CD14-positive monocyte (primary cell): ENCODE measurements around the gene C17orf100. TPM values are rescaled to one million over a fixed set of nuclear protein-coding genes. Genes with fewer than 3 reads are reported as not detected.

Experiments used
- DNase-seq, 3 donors: peaks; one replicate each; pipeline ENCODE4 v3.0.0-alpha.2; 2011 to 2022
- H2AFZ ChIP-seq: 2 replicates; pipeline ENCODE4 v1.6.0; 2012; ENCODE audit warnings: mild to moderate bottlenecking, low read depth, low read length, inconsistent platforms; ENCODE audit not compliant: insufficient read depth, poor library complexity, severe bottlenecking
- H3K27ac ChIP-seq, 2 donors: 1 replicate in 1 of 2; 2 replicates in 1 of 2; pipeline ENCODE4 v1.5.1; 2012 to 2013; ENCODE audit warnings: low read length in 2 of 2, control low read depth in 1 of 2, inconsistent platforms in 1 of 2, low read depth in 1 of 2, mild to moderate bottlenecking in 1 of 2
- H3K27me3 ChIP-seq, 2 donors: one replicate each; pipeline versions ENCODE4 v1.6.0 to v1.6.1; 2011 to 2013; ENCODE audit warnings: low read length in 2 of 2; ENCODE audit not compliant: control insufficient read depth in 2 of 2, insufficient read depth in 2 of 2
- H3K36me3 ChIP-seq, 2 donors: replicated peaks in 1 of 2; 1 replicate in 1 of 2; 2 replicates in 1 of 2; pipeline versions ENCODE4 v1.5.1 to v1.6.1; 2012 to 2013; ENCODE audit warnings: low read length in 2 of 2, control low read depth in 1 of 2, inconsistent platforms in 1 of 2, mild to moderate bottlenecking in 1 of 2; ENCODE audit not compliant: insufficient read depth in 2 of 2, control insufficient read depth in 1 of 2
- H3K4me1 ChIP-seq, 2 donors: 1 replicate in 1 of 2; 2 replicates in 1 of 2; pipeline versions ENCODE4 v1.5.1 to v1.6.1; 2012 to 2013; ENCODE audit warnings: low read length in 2 of 2, control low read depth in 1 of 2, inconsistent platforms in 1 of 2, mild to moderate bottlenecking in 1 of 2, moderate library complexity in 1 of 2; ENCODE audit not compliant: insufficient read depth in 2 of 2, control insufficient read depth in 1 of 2
- H3K4me2 ChIP-seq: replicated peaks from 2 replicates; pipeline ENCODE3; 2012; ENCODE audit warnings: low read length, moderate library complexity, mild to moderate bottlenecking; ENCODE audit not compliant: poor library complexity, severe bottlenecking; ENCODE audit errors: extremely low read depth
- H3K4me3 ChIP-seq, 3 experiments: fragments of 200-600 bp in 1 of 3; sonication (generic) in 1 of 3; replicated peaks in 1 of 3; 1 replicate in 2 of 3; 2 replicates in 1 of 3; pipeline ENCODE4 v1.5.1; 2011 to 2013; ENCODE audit warnings: low read length in 3 of 3, mild to moderate bottlenecking in 3 of 3, control low read depth in 2 of 3, low read depth in 2 of 3, inconsistent platforms in 1 of 3, moderate library complexity in 1 of 3
- H3K79me2 ChIP-seq: 2 replicates; pipeline ENCODE4 v1.6.0; 2012; ENCODE audit warnings: mild to moderate bottlenecking, control low read depth, inconsistent platforms, low read length, moderate library complexity; ENCODE audit not compliant: insufficient read depth
- H3K9ac ChIP-seq: 2 replicates; pipeline ENCODE4 v1.6.0; 2017; ENCODE audit warnings: low read length, mild to moderate bottlenecking; ENCODE audit not compliant: insufficient read depth, poor library complexity, severe bottlenecking
- H3K9me3 ChIP-seq, 2 donors: replicated peaks in 1 of 2; 1 replicate in 1 of 2; 2 replicates in 1 of 2; pipeline versions ENCODE4 v1.5.1 to v1.6.1; 2012 to 2013; ENCODE audit warnings: low read length in 2 of 2, control low read depth in 1 of 2; ENCODE audit not compliant: control insufficient read depth in 1 of 2, insufficient read depth in 1 of 2
- H4K20me1 ChIP-seq: 2 replicates; pipeline ENCODE4 v1.6.0; 2012; ENCODE audit warnings: mild to moderate bottlenecking, low read length, control low read depth, moderate library complexity; ENCODE audit not compliant: insufficient read depth
- H3K27ac Mint-ChIP-seq, 7 donors: one replicate each; pipeline ENCODE4 v1.8.0; 2020; ENCODE audit warnings: mild to moderate bottlenecking in 7 of 7, mixed read lengths in 7 of 7, moderate library complexity in 6 of 7, inconsistent platforms in 2 of 7
- H3K27me3 Mint-ChIP-seq, 3 donors: one replicate each; pipeline ENCODE4 v1.8.0; 2021 to 2022; ENCODE audit warnings: low read depth in 3 of 3, mild to moderate bottlenecking in 3 of 3, mixed read lengths in 3 of 3, moderate library complexity in 3 of 3, inconsistent platforms in 1 of 3
- H3K36me3 Mint-ChIP-seq, 2 donors: one replicate each; pipeline ENCODE4 v1.8.0; 2020; ENCODE audit warnings: mixed read lengths in 2 of 2, inconsistent platforms in 1 of 2, mild to moderate bottlenecking in 1 of 2
- H3K4me1 Mint-ChIP-seq: one replicate; pipeline ENCODE4 v1.8.0; 2020; ENCODE audit warnings: mild to moderate bottlenecking, mixed read lengths
- H3K4me3 Mint-ChIP-seq, 2 donors: one replicate each; pipeline ENCODE4 v1.8.0; 2020; ENCODE audit warnings: mild to moderate bottlenecking in 2 of 2, mixed read lengths in 2 of 2, moderate library complexity in 1 of 2
- H3K9me3 Mint-ChIP-seq, 7 donors: one replicate each; pipeline ENCODE4 v1.8.0; 2020 to 2022; ENCODE audit warnings: mixed read lengths in 7 of 7, mild to moderate bottlenecking in 6 of 7, moderate library complexity in 6 of 7, inconsistent platforms in 2 of 7
- WGBS: methylation state at CpG from one replicate; pipeline ENCODE4 v1.1.5; 2013; ENCODE audit warnings: missing lambda C conversion rate; ENCODE audit not compliant: insufficient coverage; 5-methylcytosine and 5-hydroxymethylcytosine counted together
- intact Hi-C, 2 donors: fragments of 100-400 bp; cut with micrococcal nuclease; formaldehyde crosslinking; loops; one replicate each; pipeline versions ENCODE4 v1.15.0 to v1.15.1; 2023
- polyA plus RNA-seq, 3 donors: library from polyadenylated mRNA; depleted of rRNA in 1 of 3; unstranded in 2 of 3; stranded (reverse) in 1 of 3; fragments of 300-500 nt in 2 of 3; fragments of >200 nt in 1 of 3; fragmentation: Illumina TruSeq in 2 of 3; gene quantifications; 1 replicate in 2 of 3; 2 replicates in 1 of 3; pipeline ENCODE4 v1.2.3, GENCODE V29; 2012 to 2021
- TF ChIP-seq, protein P1 (sequence below): fragments of 200-600 bp; IDR thresholded peaks from one replicate; pipeline ENCODE4 v1.8.0; 2022; ENCODE audit warnings: antibody characterized with exemption, mild to moderate bottlenecking

The C17orf100 gene
- polyA plus RNA-seq, 3 donors, result 0.51 to 1.8 (median 1.2) TPM

DNA sequence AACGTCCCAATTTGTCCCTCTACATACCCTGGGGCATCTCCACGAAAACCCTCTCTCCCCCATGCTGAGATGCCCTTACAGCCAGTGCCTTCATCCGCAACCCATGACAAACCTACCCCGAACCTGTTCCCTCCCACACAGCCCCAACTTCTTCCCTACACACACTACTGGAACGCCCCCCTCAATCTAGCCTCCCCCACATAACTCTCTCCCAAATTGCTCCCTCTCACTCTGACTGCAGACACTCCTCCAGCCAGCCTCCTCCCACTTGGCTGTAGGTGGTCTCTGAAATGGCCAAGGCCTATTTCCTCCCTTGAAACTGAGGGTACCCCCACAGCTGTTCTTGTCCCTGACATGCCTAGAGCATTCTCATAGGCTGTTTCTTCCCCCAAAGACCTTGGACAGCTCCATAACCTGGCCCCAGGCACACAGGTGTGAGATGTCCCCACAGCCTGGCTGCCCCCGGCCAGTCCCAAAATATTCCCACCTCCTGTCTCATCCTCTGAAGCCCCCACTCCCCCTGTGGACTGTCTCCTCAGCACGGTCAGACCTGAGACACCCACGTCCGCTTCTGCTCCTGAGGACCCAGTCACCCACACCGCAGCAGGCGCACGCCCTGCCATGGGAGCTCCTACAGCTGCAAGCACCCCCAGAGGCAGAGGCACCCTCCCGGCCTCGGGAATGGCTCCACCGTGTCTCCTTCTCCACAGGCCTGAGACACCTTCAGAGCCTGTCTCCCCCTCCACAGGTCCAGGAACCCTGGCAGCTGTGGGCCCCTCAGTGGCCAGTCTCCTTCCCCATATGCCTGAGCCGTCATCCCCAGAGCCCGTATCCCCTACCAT is 14.7 kb upstream of the C17orf100 start:
- peaks cover 17% of the 10 kb centered on the region for H3K79me2 ChIP-seq
- peak overlapping the region in 2 of 7 donors; percentile 19 to 58 for H3K27ac Mint-ChIP-seq

DNA sequence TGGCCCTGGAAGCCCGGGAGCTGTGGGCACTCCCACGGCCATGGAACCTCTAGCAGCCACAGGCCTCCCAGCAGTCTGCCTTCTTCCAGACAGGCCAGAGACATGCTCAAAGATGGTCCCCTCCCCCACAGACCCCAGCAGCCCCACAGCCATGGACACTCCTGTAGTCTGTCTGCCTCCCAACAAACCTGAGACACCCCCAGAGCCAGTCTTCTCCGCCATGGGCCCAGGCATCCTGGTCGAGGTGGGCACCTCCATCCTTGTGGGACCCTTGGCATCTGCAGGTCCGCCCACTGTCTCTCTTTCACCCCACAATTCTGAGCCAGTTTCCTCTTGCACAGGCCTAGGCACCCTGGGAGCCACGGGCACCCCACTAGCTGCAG is 14.1 kb upstream of the C17orf100 start:
- no peak overlapping the region for H3K9ac ChIP-seq
- peaks cover 0 to 11% (median 3%) of the 10 kb centered on the region in 3 donors for H3K27me3 Mint-ChIP-seq
- H3K4me3 Mint-ChIP-seq, result no peak overlapping the region
- no peaks in the 10 kb centered on the region for H3K9me3 Mint-ChIP-seq
- peaks cover 11 to 22% of the 10 kb centered on the region in 2 donors for H3K36me3 ChIP-seq
- H3K27ac Mint-ChIP-seq, result no peak overlapping the region
- no peak overlapping the region for H2AFZ ChIP-seq
- TF ChIP-seq, protein P1, sequence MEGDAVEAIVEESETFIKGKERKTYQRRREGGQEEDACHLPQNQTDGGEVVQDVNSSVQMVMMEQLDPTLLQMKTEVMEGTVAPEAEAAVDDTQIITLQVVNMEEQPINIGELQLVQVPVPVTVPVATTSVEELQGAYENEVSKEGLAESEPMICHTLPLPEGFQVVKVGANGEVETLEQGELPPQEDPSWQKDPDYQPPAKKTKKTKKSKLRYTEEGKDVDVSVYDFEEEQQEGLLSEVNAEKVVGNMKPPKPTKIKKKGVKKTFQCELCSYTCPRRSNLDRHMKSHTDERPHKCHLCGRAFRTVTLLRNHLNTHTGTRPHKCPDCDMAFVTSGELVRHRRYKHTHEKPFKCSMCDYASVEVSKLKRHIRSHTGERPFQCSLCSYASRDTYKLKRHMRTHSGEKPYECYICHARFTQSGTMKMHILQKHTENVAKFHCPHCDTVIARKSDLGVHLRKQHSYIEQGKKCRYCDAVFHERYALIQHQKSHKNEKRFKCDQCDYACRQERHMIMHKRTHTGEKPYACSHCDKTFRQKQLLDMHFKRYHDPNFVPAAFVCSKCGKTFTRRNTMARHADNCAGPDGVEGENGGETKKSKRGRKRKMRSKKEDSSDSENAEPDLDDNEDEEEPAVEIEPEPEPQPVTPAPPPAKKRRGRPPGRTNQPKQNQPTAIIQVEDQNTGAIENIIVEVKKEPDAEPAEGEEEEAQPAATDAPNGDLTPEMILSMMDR, result no peak
- peaks cover 21 to 33% of the 10 kb centered on the region in 2 donors for H3K4me1 ChIP-seq
- H3K4me2 ChIP-seq, result no peak overlapping the region
- 93% methylated on average over 6 of the region's 6 CpGs for whole genome bisulfite sequencing
- intact Hi-C loops, result no loop called here
- H3K27me3 ChIP-seq, result no peaks in the 10 kb centered on the region
- H3K9me3 ChIP-seq, result no peaks in the 10 kb centered on the region
- H3K27ac ChIP-seq, result no peak overlapping the region
- no peak for DNase-seq
- H3K4me1 Mint-ChIP-seq, result peaks cover 33% of the 10 kb centered on the region
- H3K79me2 ChIP-seq, result peaks cover 23% of the 10 kb centered on the region
- H3K36me3 Mint-ChIP-seq, result peaks cover 23 to 36% of the 10 kb centered on the region in 2 donors
- H3K4me3 ChIP-seq, result no peak overlapping the region
- H4K20me1 ChIP-seq, result peaks cover 6% of the 10 kb centered on the region

More for the DNA sequence above, 14.7 kb upstream of the C17orf100 start:
- peaks cover 11 to 28% of the 10 kb centered on the region in 2 donors for H3K36me3 ChIP-seq
- Mint-ChIP-seq H3K4me1 (peaks cover 27% of the 10 kb centered on the region), H3K9me3 (no peaks in the 10 kb centered on the region), H3K36me3 (peaks cover 26 to 42% of the 10 kb centered on the region in 2 donors), H3K4me3 (no peak overlapping the region), H3K27me3 (peaks cover 0 to 11% (median 3%) of the 10 kb centered on the region in 3 donors)
- H3K4me2 ChIP-seq, result no peak overlapping the region
- intact Hi-C loops, result no loop called here
- peaks cover 6% of the 10 kb centered on the region for H4K20me1 ChIP-seq
- peaks cover 20 to 27% of the 10 kb centered on the region in 2 donors for H3K4me1 ChIP-seq
- TF ChIP-seq, protein P1, result no peak
- 96% methylated on average over 15 of the region's 17 CpGs for WGBS
- H3K9ac ChIP-seq, result no peak overlapping the region
- no peak for DNase-seq
- H3K27ac ChIP-seq, result no peak overlapping the region
- no peaks in the 10 kb centered on the region for H3K27me3 ChIP-seq
- no peaks in the 10 kb centered on the region for H3K9me3 ChIP-seq
- no peak overlapping the region for H2AFZ ChIP-seq
- H3K4me3 ChIP-seq, result no peak overlapping the region
